ENCODE results near the gene LIN28A. TPM values are rescaled to one million over a fixed set of nuclear protein-coding genes. Genes with fewer than 3 reads are reported as not detected.
A peak's percentile ranks its signal among the peaks of the same experiment; 100 is the strongest.

The LIN28A gene
- total RNA-seq, 1 donor from 2014 or later = 43.7 TPM

- Histone ChIP-seq H3K27me3 (ENCODE audit: insufficient read depth, low read length) (no peaks in the 10 kb centered on the region), H3K9me3 (ENCODE audit: insufficient read depth, low read depth, low read length) (no peaks in the 10 kb centered on the region), H3K4me2 (ENCODE audit: low read length) (peak overlapping the region; percentile 95), H3K79me2 (ENCODE audit: insufficient read depth, low read length) (peaks cover 20% of the 10 kb centered on the region), H3K9ac (ENCODE audit: low read length) (peak overlapping the region; percentile 97), H3K27ac (ENCODE audit: low read depth, low read length) (peak overlapping the region; percentile 95), H4K20me1 (ENCODE audit: insufficient read depth, low read length) (peaks cover 60% of the 10 kb centered on the region), H3K36me3 (ENCODE audit: insufficient read depth, low read length) (peaks cover 30% of the 10 kb centered on the region), H3K4me3 (ENCODE audit: insufficient read depth, low read depth, low read length) (peak overlapping the region; percentile 87), H2AFZ (ENCODE audit: low read depth, low read length) (no peak overlapping the region), H3K4me1 (ENCODE audit: insufficient read depth, low read length) (peaks cover 22% of the 10 kb centered on the region)
- peak; percentile 73 for DNase-seq (ENCODE audit: low read depth)
- Mint-ChIP-seq H3K27me3 (ENCODE audit: low read depth, unreplicated experiment) (no peaks in the 10 kb centered on the region), H3K4me1 (ENCODE audit: low read depth, unreplicated experiment) (peaks cover 12% of the 10 kb centered on the region), H3K4me3 (ENCODE audit: unreplicated experiment) (peak overlapping the region; percentile 92), H3K9me3 (ENCODE audit: unreplicated experiment) (no peaks in the 10 kb centered on the region), H3K27ac (ENCODE audit: unreplicated experiment) (peak overlapping the region; percentile 80), H3K36me3 (ENCODE audit: low read depth, unreplicated experiment) (peaks cover 5% of the 10 kb centered on the region)
- no peak for TF ChIP-seq EZH2 (IDR thresholded peaks at IDR 0.05; ENCODE audit: insufficient read depth, low read length)
- TF ChIP-seq, protein P1, sequence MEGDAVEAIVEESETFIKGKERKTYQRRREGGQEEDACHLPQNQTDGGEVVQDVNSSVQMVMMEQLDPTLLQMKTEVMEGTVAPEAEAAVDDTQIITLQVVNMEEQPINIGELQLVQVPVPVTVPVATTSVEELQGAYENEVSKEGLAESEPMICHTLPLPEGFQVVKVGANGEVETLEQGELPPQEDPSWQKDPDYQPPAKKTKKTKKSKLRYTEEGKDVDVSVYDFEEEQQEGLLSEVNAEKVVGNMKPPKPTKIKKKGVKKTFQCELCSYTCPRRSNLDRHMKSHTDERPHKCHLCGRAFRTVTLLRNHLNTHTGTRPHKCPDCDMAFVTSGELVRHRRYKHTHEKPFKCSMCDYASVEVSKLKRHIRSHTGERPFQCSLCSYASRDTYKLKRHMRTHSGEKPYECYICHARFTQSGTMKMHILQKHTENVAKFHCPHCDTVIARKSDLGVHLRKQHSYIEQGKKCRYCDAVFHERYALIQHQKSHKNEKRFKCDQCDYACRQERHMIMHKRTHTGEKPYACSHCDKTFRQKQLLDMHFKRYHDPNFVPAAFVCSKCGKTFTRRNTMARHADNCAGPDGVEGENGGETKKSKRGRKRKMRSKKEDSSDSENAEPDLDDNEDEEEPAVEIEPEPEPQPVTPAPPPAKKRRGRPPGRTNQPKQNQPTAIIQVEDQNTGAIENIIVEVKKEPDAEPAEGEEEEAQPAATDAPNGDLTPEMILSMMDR (IDR thresholded peaks at IDR 0.05; ENCODE audit: insufficient read depth, low read depth, low read length) = no peak
- FAIRE-seq = no peak
Measured at GRCh38 chr1:26472901-26473845, 62.6 kb downstream of the LIN28A start.

GRCh38 chr1:26474818-26475217, 64.2 kb downstream of the LIN28A start:
- DNase-seq (ENCODE audit: low read depth) (no peak), FAIRE-seq (no peak)
- Mint-ChIP-seq H3K4me1 (ENCODE audit: low read depth, unreplicated experiment) (peaks cover 12% of the 10 kb centered on the region), H3K36me3 (ENCODE audit: low read depth, unreplicated experiment) (peaks cover 6% of the 10 kb centered on the region), H3K27me3 (ENCODE audit: low read depth, unreplicated experiment) (no peaks in the 10 kb centered on the region), H3K4me3 (ENCODE audit: unreplicated experiment) (peak overlapping the region; percentile 24), H3K9me3 (ENCODE audit: unreplicated experiment) (no peaks in the 10 kb centered on the region), H3K27ac (ENCODE audit: unreplicated experiment) (no peak overlapping the region)
- Histone ChIP-seq H3K27ac (ENCODE audit: low read depth, low read length) (no peak overlapping the region), H3K4me1 (ENCODE audit: insufficient read depth, low read length) (peaks cover 22% of the 10 kb centered on the region), H3K27me3 (ENCODE audit: insufficient read depth, low read length) (no peaks in the 10 kb centered on the region), H3K4me3 (ENCODE audit: insufficient read depth, low read depth, low read length) (no peak overlapping the region), H4K20me1 (ENCODE audit: insufficient read depth, low read length) (peaks cover 57% of the 10 kb centered on the region), H2AFZ (ENCODE audit: low read depth, low read length) (no peak overlapping the region), H3K36me3 (ENCODE audit: insufficient read depth, low read length) (peaks cover 34% of the 10 kb centered on the region), H3K9me3 (ENCODE audit: insufficient read depth, low read depth, low read length) (no peaks in the 10 kb centered on the region), H3K4me2 (ENCODE audit: low read length) (peak overlapping the region; percentile 95), H3K9ac (ENCODE audit: low read length) (no peak overlapping the region), H3K79me2 (ENCODE audit: insufficient read depth, low read length) (peaks cover 20% of the 10 kb centered on the region)
- no peak for TF ChIP-seq EZH2 (IDR thresholded peaks at IDR 0.05; ENCODE audit: insufficient read depth, low read length)
- TF ChIP-seq, protein P1 (IDR thresholded peaks at IDR 0.05; ENCODE audit: insufficient read depth, low read depth, low read length) = no peak

- Mint-ChIP-seq H3K9me3 (ENCODE audit: unreplicated experiment) (no peaks in the 10 kb centered on the region), H3K27ac (ENCODE audit: unreplicated experiment) (no peak overlapping the region), H3K27me3 (ENCODE audit: low read depth, unreplicated experiment) (no peaks in the 10 kb centered on the region), H3K4me3 (ENCODE audit: unreplicated experiment) (no peak overlapping the region), H3K36me3 (ENCODE audit: low read depth, unreplicated experiment) (peaks cover 6% of the 10 kb centered on the region), H3K4me1 (ENCODE audit: low read depth, unreplicated experiment) (peaks cover 12% of the 10 kb centered on the region)
- H3K79me2 ChIP-seq (ENCODE audit: insufficient read depth, low read length) = peaks cover 20% of the 10 kb centered on the region
- no peaks in the 10 kb centered on the region for H3K27me3 ChIP-seq (ENCODE audit: insufficient read depth, low read length)
- no peak overlapping the region for H2AFZ ChIP-seq (ENCODE audit: low read depth, low read length)
- H3K9ac ChIP-seq (ENCODE audit: low read length) = no peak overlapping the region
- H3K4me1 ChIP-seq (ENCODE audit: insufficient read depth, low read length) = peaks cover 19% of the 10 kb centered on the region
- H3K27ac ChIP-seq (ENCODE audit: low read depth, low read length) = no peak overlapping the region
- H3K9me3 ChIP-seq (ENCODE audit: insufficient read depth, low read depth, low read length) = no peaks in the 10 kb centered on the region
- H3K4me3 ChIP-seq (ENCODE audit: insufficient read depth, low read depth, low read length) = no peak overlapping the region
- no peak for DNase-seq (ENCODE audit: low read depth)
- TF ChIP-seq, protein P1 (IDR thresholded peaks at IDR 0.05; ENCODE audit: insufficient read depth, low read depth, low read length) = no peak
- no peak for TF ChIP-seq EZH2 (IDR thresholded peaks at IDR 0.05; ENCODE audit: insufficient read depth, low read length)
- H3K36me3 ChIP-seq (ENCODE audit: insufficient read depth, low read length) = peaks cover 34% of the 10 kb centered on the region
- H4K20me1 ChIP-seq (ENCODE audit: insufficient read depth, low read length) = peaks cover 45% of the 10 kb centered on the region
- FAIRE-seq = no peak
- no peak overlapping the region for H3K4me2 ChIP-seq (ENCODE audit: low read length)
Measured at GRCh38 chr1:26475989-26476388, 65.4 kb downstream of the LIN28A start.

Data from astrocyte (in vitro differentiated cells and primary cell).